Superior temporal gyrus (tissue), 1 donor: Measurements from ENCODE around the gene TMEM11.

Source experiments
- DNase-seq: peaks from one replicate; pipeline ENCODE4 v3.0.0-alpha.2; 2016; ENCODE audit errors: extremely low spot score

The TMEM11 gene

GRCh38 chr17:21163101-21163500 is 50.9 kb downstream of the TMEM11 start:
- no peak for DNase-seq

- no peak for DNase-seq
Observed at GRCh38 chr17:21162394-21162775, 51.6 kb downstream of the TMEM11 start.

- DNase-seq: peak; percentile 53
Observed at GRCh38 chr17:21161498-21162393, 52.2 kb downstream of the TMEM11 start.

- DNase-seq: no peak
Observed at GRCh38 chr17:21160401-21160800, 53.6 kb downstream of the TMEM11 start.

GRCh38 chr17:21157586-21158370 is 56.2 kb downstream of the TMEM11 start:
- DNase-seq: no peak

GRCh38 chr17:21152731-21153130 is 61.2 kb downstream of the TMEM11 start:
- no peak for DNase-seq

- DNase-seq: no peak
Observed at GRCh38 chr17:21149621-21150020, 64.3 kb downstream of the TMEM11 start.
